ENCODE measurements around the gene MARCHF10.

The MARCHF10 gene

GRCh38 chr17:62805234-62805633 lies 2.9 kb downstream of the MARCHF10 start:
- Mint-ChIP-seq H3K27ac (no peak overlapping the region), H3K4me3 (no peak overlapping the region), H3K36me3 (ENCODE audit: low read depth) (no peaks in the 10 kb centered on the region), H3K9me3 (no peaks in the 10 kb centered on the region), H3K27me3 (peaks cover 39% of the 10 kb centered on the region), H3K4me1 (peaks cover 12% of the 10 kb centered on the region)
- DNase-seq (no peak), ATAC-seq (no peak)

GRCh38 chr17:62804822-62805221 lies 3.3 kb downstream of the MARCHF10 start:
- Mint-ChIP-seq H3K4me3 (no peak overlapping the region), H3K27me3 (peaks cover 41% of the 10 kb centered on the region), H3K36me3 (ENCODE audit: low read depth) (no peaks in the 10 kb centered on the region), H3K27ac (no peak overlapping the region), H3K4me1 (peaks cover 12% of the 10 kb centered on the region), H3K9me3 (no peaks in the 10 kb centered on the region)
- ATAC-seq (no peak), DNase-seq (no peak)

- Mint-ChIP-seq H3K27me3 (peaks cover 39% of the 10 kb centered on the region), H3K27ac (no peak overlapping the region), H3K4me3 (no peak overlapping the region), H3K36me3 (ENCODE audit: low read depth) (no peaks in the 10 kb centered on the region), H3K4me1 (peaks cover 5% of the 10 kb centered on the region), H3K9me3 (no peaks in the 10 kb centered on the region)
- ATAC-seq (no peak), DNase-seq (no peak)
Measured at GRCh38 chr17:62804025-62804424, 4.1 kb downstream of the MARCHF10 start.

DNA sequence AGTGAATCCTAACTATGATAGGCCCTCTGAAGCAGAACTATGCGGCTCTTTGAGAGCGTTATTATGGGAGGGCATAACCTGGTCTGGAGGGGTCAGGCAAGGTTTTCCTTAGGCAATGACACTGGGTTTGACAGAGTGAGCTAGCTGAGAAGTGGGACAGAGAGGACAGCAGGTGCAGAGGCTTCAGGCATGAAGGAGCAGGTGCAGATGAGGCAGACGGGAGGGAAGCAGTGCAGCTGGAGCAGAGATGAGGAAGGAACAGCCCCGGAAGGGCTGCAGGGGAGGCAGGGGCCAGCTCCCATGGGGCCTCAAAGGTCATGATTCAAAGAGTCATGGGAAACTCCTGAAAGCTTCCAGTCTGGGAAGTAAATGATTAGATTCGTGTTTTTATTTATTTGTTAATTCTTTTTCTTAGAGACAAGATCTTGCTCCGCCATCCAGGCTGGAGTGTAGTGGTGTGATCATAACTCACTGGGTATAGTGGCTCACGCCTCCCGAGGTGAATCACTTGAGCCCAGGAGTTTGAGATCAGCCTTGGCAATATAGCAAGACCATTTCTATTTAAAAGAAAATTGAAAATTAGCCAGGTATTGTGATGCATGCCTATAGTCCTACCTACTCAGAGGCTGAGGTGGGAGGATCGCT lies 5.4 kb downstream of the MARCHF10 start:
- H3K9me3 Mint-ChIP-seq: no peaks in the 10 kb centered on the region
- DNase-seq: no peak
- H3K27me3 Mint-ChIP-seq: peaks cover 44% of the 10 kb centered on the region
- H3K4me3 Mint-ChIP-seq: no peak overlapping the region
- H3K4me1 Mint-ChIP-seq: peaks cover 2% of the 10 kb centered on the region
- ATAC-seq: no peak
- no peaks in the 10 kb centered on the region for H3K36me3 Mint-ChIP-seq (ENCODE audit: low read depth)
- H3K27ac Mint-ChIP-seq: no peak overlapping the region

DNA sequence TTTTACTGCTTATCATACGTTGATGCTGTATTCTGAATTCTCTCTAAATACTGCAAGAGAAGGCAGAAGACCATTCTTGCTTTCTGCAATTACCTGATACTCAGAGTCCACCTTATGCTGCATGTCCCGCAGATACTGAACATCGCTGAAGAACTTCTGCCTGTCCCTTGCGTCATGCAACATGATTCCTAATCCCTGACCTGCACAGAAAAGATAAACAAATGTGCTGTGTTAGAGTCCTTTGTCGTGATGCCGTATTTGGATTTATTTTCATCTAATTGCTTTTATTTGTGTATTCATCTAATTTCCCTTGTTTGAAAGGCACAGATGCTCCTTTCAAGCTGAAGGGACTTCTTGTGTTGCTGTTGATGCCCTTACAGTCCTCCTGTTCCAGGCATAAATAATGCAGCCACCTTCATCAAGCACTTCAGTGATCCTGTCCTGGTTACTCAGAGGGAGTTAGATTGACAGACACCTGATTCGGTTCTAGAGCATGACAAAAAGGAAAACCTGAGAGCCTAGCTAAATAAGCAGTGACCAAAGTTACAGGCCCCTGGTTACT lies 6.5 kb downstream of the MARCHF10 start:
- DNase-seq: no peak
- no peaks in the 10 kb centered on the region for H3K4me1 Mint-ChIP-seq
- H3K4me3 Mint-ChIP-seq: no peak overlapping the region
- no peak for ATAC-seq
- H3K27me3 Mint-ChIP-seq: peaks cover 35% of the 10 kb centered on the region
- H3K36me3 Mint-ChIP-seq (ENCODE audit: low read depth): no peaks in the 10 kb centered on the region
- H3K27ac Mint-ChIP-seq: no peak overlapping the region
- no peaks in the 10 kb centered on the region for H3K9me3 Mint-ChIP-seq

- Mint-ChIP-seq H3K9me3 (no peaks in the 10 kb centered on the region), H3K4me3 (no peak overlapping the region), H3K4me1 (no peaks in the 10 kb centered on the region), H3K27ac (no peak overlapping the region), H3K36me3 (ENCODE audit: low read depth) (no peaks in the 10 kb centered on the region), H3K27me3 (peaks cover 32% of the 10 kb centered on the region)
- DNase-seq (no peak), ATAC-seq (no peak)
Measured at GRCh38 chr17:62800585-62800984, 7.5 kb downstream of the MARCHF10 start.

DNA sequence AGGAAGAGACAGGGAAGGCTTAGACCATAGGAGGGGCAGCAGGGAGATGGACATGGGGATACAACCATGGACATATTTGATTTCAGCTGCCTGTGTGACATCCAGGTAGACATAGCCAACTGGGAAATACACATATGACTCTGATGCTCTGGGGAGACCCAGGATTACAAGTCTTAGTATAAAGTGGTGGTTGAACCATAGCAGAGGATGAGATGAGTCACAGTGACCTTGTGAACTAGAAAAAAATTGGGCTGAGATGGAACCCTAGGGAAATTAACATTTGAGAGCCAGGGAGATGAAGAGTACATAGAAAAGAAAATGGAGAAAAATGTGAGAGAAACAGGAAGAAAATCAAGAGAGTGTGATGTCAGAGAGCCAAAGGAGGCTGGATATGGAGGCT lies 10.2 kb downstream of the MARCHF10 start:
- DNase-seq: no peak
- Mint-ChIP-seq H3K9me3 (peaks cover 6% of the 10 kb centered on the region), H3K27ac (no peak overlapping the region), H3K27me3 (peaks cover 29% of the 10 kb centered on the region), H3K36me3 (ENCODE audit: low read depth) (peaks cover 3% of the 10 kb centered on the region), H3K4me3 (no peak overlapping the region), H3K4me1 (peaks cover 13% of the 10 kb centered on the region)
- ATAC-seq: no peak

- DNase-seq: no peak
- Mint-ChIP-seq H3K36me3 (ENCODE audit: low read depth) (peaks cover 3% of the 10 kb centered on the region), H3K27ac (no peak overlapping the region), H3K9me3 (peaks cover 6% of the 10 kb centered on the region), H3K4me1 (peaks cover 13% of the 10 kb centered on the region), H3K27me3 (peaks cover 29% of the 10 kb centered on the region), H3K4me3 (no peak overlapping the region)
- ATAC-seq: no peak
Measured at GRCh38 chr17:62796291-62796690, 11.8 kb downstream of the MARCHF10 start.

DNA sequence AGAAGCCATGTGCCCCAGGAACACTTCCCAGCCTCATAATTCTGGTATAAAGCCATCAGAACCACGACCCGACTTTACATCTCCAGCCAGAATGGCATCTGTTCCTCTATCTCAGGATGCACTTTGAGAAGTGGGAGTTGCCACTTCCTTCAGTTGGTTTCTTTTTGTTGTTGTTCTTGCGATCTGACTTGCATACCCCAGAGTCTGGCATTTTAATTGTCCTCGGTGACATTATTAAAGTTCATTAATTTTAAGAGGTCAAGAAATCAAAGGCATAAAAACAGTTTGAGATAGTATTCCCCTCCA lies 13.5 kb downstream of the MARCHF10 start:
- H3K4me3 Mint-ChIP-seq: peak overlapping the region; percentile 21
- ATAC-seq: no peak
- H3K27me3 Mint-ChIP-seq: peaks cover 26% of the 10 kb centered on the region
- H3K27ac Mint-ChIP-seq: peak overlapping the region; percentile 45
- peaks cover 3% of the 10 kb centered on the region for H3K36me3 Mint-ChIP-seq (ENCODE audit: low read depth)
- H3K4me1 Mint-ChIP-seq: peaks cover 13% of the 10 kb centered on the region
- H3K9me3 Mint-ChIP-seq: peaks cover 6% of the 10 kb centered on the region
- no peak for DNase-seq

- peaks cover 13% of the 10 kb centered on the region for H3K4me1 Mint-ChIP-seq
- peaks cover 27% of the 10 kb centered on the region for H3K27me3 Mint-ChIP-seq
- peak overlapping the region; percentile 21 for H3K4me3 Mint-ChIP-seq
- DNase-seq (no peak), ATAC-seq (no peak)
- peaks cover 3% of the 10 kb centered on the region for H3K36me3 Mint-ChIP-seq (ENCODE audit: low read depth)
- peaks cover 6% of the 10 kb centered on the region for H3K9me3 Mint-ChIP-seq
- H3K27ac Mint-ChIP-seq: peak overlapping the region; percentile 45
Measured at GRCh38 chr17:62793919-62794665, 14.0 kb downstream of the MARCHF10 start.

- Mint-ChIP-seq H3K36me3 (ENCODE audit: low read depth) (peaks cover 3% of the 10 kb centered on the region), H3K27ac (no peak overlapping the region), H3K27me3 (peaks cover 14% of the 10 kb centered on the region), H3K4me1 (peaks cover 13% of the 10 kb centered on the region), H3K9me3 (peaks cover 6% of the 10 kb centered on the region), H3K4me3 (no peak overlapping the region)
- DNase-seq (no peak), ATAC-seq (no peak)
Measured at GRCh38 chr17:62792447-62792800, 15.7 kb downstream of the MARCHF10 start.

- H3K36me3 Mint-ChIP-seq (ENCODE audit: low read depth): peaks cover 3% of the 10 kb centered on the region
- no peak overlapping the region for H3K4me3 Mint-ChIP-seq
- peaks cover 6% of the 10 kb centered on the region for H3K9me3 Mint-ChIP-seq
- DNase-seq (no peak), ATAC-seq (no peak)
- no peak overlapping the region for H3K27ac Mint-ChIP-seq
- H3K4me1 Mint-ChIP-seq: peaks cover 13% of the 10 kb centered on the region
- H3K27me3 Mint-ChIP-seq: peaks cover 14% of the 10 kb centered on the region
Measured at GRCh38 chr17:62791767-62792446, 16.2 kb downstream of the MARCHF10 start.

DNA sequence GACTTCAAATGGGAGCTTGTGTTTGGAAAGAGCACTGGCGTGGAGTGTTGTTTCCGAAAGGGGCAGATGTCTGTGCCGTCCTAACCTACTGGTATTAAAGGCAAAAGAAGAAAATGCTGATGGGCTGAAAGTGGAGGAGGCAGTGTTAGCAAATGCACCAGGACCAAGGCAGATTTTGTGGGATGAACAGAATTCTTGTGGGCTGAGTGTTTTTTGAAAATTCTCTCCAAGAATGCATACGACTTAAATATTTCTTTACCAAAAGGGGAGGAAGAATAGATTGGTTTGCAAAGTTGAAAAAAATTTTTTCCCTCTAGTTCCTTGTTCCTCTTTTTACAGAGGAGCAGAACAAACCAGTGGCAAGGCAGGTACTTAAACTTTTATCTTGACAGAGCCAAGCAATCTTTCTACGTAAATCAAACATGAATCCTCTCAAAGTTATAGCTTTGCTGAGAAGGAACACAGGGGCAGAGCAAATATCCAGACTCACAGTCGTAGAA lies 16.8 kb downstream of the MARCHF10 start:
- Mint-ChIP-seq H3K27ac (no peak overlapping the region), H3K36me3 (ENCODE audit: low read depth) (peaks cover 3% of the 10 kb centered on the region), H3K9me3 (peaks cover 6% of the 10 kb centered on the region), H3K4me3 (no peak overlapping the region), H3K4me1 (peaks cover 13% of the 10 kb centered on the region), H3K27me3 (peaks cover 12% of the 10 kb centered on the region)
- ATAC-seq: no peak
- no peak for DNase-seq

- H3K27ac Mint-ChIP-seq: no peak overlapping the region
- DNase-seq (no peak), ATAC-seq (no peak)
- peaks cover 13% of the 10 kb centered on the region for H3K4me1 Mint-ChIP-seq
- H3K27me3 Mint-ChIP-seq: peaks cover 13% of the 10 kb centered on the region
- peaks cover 6% of the 10 kb centered on the region for H3K9me3 Mint-ChIP-seq
- H3K4me3 Mint-ChIP-seq: no peak overlapping the region
- H3K36me3 Mint-ChIP-seq (ENCODE audit: low read depth): peaks cover 3% of the 10 kb centered on the region
Measured at GRCh38 chr17:62790564-62790986, 17.5 kb downstream of the MARCHF10 start.

DNA sequence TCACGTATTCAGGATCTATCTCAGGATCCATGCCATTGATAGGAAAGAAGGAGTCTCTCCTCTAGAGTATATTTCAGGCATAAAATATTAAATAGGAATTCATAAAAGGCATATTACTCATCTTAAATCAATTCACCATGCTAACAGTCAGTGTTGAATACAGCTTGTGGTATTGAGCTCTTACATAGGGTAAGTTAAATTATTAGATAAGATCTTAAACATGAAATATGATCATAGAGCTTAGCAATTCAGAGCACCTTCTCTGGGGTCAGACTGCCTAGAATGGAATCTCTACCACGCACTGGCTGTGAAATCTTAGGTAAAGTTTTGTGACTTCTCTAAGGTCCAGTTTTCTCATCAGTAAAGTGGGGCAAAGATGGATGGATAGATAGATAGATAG lies 20.7 kb downstream of the MARCHF10 start:
- H3K27ac Mint-ChIP-seq: no peak overlapping the region
- H3K27me3 Mint-ChIP-seq: peaks cover 15% of the 10 kb centered on the region
- no peaks in the 10 kb centered on the region for H3K4me1 Mint-ChIP-seq
- H3K36me3 Mint-ChIP-seq (ENCODE audit: low read depth): peaks cover 3% of the 10 kb centered on the region
- ATAC-seq (no peak), DNase-seq (no peak)
- no peak overlapping the region for H3K4me3 Mint-ChIP-seq
- H3K9me3 Mint-ChIP-seq: peaks cover 4% of the 10 kb centered on the region

Measured in activated naive CD8-positive, alpha-beta T cell treated with anti-CD3 and anti-CD28 coated beads, Interleukin-2, amount 50 U/mL, for 24 hours (primary cell).